ENCODE measurements around the gene SND1. TPM values are rescaled to one million over a fixed set of nuclear protein-coding genes. Genes with fewer than 3 reads are reported as not detected.
"Not testable (repeated sequence)": the region's sequence is repeated elsewhere in the genome, so short reads cannot be mapped to it uniquely, and the experiment has no call there.

SND1 gene
- total RNA-seq, 2 donors from 2014 or later = 131 to 135 TPM

DNA sequence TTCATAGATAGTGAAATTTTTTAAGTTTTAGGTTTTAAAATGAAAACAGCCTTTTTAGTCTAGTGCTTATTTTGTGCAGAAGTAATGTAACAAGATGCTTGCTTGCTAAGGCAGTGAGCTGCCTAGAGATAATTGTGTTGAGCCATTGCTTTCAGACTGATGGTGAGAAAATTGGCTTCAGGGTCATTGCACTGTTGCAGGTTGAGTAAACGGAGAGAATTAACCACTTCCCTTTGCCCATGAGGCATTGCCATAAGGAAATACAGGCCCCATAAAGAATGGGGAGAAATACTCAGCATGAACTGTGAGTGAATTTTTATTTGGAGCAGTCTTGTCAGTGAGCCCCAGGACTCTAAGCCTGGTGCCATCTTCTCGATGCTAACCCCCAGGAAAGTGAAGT is 238.7 kb downstream of the SND1 start:
- intact Hi-C loops (cut with DNase I) = no loop called here
- no peak for DNase-seq (ENCODE audit: low spot score)

DNA sequence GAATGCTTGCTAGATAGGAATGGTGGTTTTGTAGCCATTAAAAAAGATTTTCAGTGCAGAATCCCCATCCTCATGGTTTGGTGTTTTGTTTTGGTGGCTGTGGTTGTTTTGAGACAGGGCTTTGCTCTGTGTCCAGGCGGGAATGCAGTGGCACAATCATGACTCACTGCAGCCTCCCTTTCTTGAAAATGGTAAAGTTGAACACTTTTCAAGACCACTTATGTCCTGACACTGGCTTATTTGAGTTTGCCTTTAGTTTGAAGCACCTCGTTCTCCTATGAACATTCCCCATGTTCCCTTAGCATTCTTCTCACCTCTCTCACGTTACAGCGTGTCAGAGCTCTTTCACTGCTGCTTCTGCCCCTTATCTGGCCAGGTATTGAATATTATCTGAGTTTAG is 239.2 kb downstream of the SND1 start:
- intact Hi-C loops (cut with DNase I) = no loop called here
- DNase-seq (ENCODE audit: low spot score) = no peak

DNA sequence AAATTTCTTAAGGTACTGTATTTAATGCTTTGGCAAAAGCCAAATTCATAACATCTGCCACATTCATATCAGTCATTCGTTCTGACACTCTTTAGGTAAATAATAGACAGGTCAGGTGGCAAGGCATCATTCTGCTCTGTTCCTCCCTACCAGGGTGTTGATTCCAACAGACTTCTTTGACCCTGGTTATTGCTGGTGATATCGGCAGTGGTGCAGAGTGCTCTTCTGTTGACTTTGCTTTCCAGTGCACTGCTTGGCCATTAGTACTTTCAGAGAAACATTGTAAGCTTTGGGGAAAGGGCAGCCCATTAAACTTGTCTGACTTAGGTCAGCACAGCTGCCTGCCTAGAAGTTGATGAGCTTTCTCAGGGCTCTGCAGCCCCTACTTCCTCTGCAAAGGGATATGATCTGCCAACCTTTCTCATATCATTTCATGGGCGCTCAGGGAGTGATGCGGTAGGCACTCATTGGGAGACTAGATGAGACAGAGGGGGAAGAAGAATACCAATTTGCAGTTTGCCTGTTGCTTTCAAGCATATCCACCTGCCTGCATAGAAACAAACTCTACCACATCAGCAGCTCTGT is 240.0 kb downstream of the SND1 start:
- intact Hi-C loops (cut with DNase I) = no loop called here
- no peak for DNase-seq (ENCODE audit: low spot score)

DNA sequence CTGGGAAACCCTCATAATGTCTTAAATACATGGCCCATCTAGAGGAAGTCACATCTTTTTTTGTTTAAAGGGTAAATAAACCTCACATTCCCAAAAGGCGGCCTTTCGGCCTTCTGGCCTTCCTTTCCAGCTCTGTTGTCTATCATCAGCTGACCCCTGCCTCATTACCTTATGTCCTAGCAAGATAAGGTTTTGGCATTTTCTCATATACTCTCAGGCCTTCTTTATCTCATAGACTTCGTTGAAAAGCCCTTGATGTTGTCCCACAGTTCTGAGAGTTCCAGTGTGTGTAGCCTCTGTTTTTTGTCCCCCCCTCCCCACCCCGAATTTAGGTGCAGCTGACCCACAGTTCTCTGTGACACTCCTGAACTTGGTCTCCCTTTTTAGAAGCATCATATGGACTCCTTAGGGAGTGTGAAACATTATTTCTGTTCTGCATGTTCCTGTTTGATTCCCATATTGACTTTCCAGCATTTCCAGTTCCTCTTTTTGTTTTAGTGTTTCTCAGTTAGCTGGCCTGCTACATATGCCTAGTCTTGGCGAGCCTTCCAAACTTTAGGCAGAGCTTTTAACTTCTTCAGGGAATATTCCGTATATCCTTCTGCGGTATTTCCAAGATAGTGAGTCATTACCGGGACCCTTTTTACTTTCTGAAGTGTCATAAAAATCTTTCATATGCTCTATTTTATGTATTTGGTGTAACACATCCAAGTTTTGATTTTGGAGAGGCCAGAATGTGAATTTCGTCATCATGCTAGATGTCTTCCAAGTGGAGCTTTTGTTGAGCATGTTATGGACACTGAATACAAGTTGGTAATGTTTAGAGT is 240.7 kb downstream of the SND1 start:
- DNase-seq (ENCODE audit: low spot score) = no peak
- intact Hi-C loops (cut with DNase I) = no loop called here

DNA sequence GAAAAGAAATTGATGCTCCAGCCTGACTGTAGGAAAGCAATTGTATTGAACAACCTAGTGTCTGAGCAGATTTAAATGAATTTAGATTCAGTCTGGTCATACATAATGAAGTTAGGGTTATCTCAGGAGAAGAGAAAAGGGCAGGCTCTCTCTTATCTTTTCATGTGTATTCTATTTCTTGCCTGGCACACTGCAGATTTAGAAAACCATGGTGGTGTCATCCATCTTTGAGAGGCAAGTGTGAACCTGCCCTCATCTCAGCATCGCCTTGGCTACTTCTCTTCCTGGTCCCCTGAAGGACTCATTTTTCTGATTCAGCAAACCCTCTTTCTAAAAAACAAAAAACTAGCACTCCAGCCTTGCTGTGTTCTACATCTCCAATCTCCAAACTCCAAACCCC is 241.6 kb downstream of the SND1 start:
- intact Hi-C loops (cut with DNase I) = no loop called here
- DNase-seq (ENCODE audit: low spot score) = no peak

DNA sequence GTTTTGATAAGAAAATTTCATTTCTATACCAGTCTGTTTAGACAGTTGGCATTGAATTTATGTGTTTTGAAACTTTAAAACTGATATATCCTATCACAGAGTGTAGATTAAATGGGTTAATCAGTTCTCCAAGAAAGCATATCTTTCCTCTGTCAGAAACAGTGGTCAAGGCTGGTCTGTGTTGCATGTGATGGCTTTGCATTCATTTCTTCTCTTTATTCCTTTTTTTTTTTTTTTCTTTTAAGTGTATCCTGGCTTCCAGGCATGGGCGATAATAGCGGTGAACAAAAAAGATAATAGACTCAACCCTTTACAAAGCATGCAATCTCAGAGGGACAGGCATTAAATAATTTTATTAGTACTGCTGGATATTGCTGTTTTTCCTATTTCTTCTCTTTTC is 242.6 kb downstream of the SND1 start:
- intact Hi-C loops (cut with DNase I) = no loop called here
- no peak for DNase-seq (ENCODE audit: low spot score)

DNA sequence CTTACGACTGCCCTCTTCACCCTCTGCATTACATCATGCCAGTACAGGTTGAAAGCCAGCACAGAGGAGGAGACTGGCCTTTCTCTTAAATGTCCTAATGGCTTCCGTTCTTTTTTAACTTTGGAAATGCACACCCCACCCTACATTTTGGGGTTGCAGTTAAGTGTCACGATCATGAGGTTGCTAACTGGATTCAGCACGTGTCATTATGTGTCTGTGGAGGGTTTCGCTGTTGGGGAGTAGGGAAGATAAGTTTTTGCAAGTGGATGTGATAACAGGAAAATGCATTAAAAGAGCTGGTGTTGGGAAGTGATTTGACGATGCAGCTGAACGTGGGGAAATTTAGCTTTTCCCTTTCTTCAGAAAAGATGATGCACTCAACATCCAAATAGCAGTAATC is 243.4 kb downstream of the SND1 start:
- no peak for DNase-seq (ENCODE audit: low spot score)
- intact Hi-C loops (cut with DNase I) = no loop called here

DNA sequence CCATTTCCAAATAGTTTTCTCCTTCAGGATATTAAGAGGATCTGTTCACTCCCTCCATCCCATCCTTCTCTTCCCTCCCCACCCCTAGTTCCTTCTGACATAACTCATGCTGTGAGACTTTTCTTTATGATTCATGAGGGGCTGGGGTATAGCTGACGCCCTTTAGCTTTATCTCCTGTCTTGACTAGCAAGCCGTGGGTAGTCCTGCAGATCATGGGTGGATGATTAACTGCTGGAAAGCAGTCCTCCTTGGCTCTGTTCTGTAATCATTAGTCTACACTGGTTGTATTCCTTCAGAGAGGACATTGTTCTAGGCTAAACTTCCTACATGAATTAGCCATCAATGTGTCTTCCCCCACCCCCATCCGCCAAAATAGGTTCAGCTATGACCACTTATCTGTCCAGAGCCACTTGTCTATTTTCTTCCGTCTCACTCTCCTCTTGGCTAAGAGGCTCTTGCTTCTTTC is 243.9 kb downstream of the SND1 start:
- intact Hi-C loops (cut with DNase I) = no loop called here
- no peak for DNase-seq (ENCODE audit: low spot score)

DNA sequence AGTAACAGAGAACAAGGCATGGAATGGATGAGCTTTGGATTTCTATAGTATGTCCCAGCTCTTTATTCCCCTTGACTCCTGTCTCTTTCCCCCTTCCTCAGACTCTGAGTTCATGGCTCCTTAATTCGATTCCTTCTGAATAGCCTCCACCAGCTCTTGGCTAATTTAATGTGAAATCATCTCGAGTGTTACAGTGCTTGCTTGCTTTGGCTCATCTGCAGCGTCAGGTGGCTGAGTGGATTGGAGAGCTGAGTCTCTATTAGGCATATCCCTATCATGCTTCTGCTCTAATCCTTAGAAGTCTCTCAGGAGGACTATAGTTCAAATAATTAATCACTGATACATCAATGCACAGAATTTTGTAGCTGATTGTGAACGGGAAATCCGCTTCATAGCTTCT is 244.7 kb downstream of the SND1 start:
- intact Hi-C loops (cut with DNase I) = no loop called here
- no peak for DNase-seq (ENCODE audit: low spot score)

DNA sequence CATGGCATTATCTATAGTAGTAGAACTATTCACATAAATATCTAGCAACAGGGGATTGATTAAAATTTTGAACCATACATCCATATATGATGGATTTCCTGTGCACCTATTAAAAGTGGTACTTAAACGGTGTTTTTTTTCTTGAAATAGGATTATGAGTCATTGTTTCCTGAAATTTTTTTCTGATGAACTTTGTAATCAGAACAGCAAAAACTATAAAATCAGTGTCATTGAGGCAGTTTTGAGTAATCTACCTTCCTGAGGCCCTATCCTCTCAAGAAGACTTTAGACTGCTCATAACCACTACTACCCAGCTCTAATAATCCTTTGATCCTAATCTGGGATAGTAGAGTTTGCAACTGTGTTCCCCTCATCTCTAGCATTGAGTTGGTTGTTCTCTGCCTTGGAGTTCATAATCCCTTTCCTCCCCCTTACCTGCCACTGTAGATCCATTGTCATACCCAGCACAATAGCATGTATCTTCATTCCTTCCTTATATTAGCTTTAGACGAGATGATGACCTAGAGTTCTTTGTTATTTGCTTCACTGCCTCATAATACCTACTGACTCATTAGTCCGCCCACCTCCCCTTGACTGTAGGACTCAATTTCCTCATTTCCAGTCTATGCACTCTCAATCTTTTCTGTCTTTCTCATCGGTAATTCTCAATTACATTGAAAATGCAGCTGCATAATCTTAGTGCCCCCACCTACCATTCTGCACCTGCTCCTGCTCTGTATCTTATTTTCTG is 245.9 kb downstream of the SND1 start:
- DNase-seq (ENCODE audit: low spot score) = no peak
- intact Hi-C loops (cut with DNase I) = no loop called here

DNA sequence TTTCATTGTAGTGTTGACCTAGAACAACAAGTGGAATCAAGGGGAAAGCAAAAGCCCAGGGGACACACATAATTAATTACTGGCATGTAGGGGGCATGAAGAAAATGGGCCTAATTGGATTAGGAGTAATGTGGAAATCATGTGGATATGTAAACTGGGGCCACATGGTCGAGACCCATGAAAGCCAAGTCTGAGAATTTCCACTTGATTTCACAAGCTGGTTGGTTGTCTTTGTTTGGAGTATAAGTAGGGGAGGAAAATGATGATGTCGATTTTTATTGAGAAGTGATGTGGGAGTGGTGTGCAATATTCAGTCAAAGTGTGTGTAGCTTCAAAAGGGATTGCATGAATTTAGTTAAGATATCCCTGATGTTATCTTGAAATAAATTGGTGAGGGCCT is 247.4 kb downstream of the SND1 start:
- no peak for DNase-seq (ENCODE audit: low spot score)
- intact Hi-C loops (cut with DNase I) = no loop called here

DNA sequence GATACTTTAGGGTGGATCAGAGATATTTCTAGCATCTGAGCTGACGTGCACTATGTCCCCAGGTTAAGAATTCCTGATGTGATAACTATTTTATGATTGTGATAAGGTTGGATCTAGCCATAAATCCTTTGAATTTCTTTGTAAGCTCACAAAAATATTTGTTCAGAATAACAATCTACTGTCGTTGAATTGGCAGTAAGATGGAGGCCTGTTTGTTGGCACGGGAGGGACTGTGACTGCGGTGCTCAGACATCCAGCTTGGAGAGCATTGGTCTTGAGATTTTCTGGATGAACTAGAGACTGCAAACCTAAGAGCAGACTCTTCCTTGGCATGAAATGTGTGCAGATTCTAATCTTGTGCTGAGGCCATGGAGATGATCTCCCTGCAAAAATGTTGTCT is 248.1 kb downstream of the SND1 start:
- intact Hi-C loops (cut with DNase I) = no loop called here
- DNase-seq (ENCODE audit: low spot score) = no peak

DNA sequence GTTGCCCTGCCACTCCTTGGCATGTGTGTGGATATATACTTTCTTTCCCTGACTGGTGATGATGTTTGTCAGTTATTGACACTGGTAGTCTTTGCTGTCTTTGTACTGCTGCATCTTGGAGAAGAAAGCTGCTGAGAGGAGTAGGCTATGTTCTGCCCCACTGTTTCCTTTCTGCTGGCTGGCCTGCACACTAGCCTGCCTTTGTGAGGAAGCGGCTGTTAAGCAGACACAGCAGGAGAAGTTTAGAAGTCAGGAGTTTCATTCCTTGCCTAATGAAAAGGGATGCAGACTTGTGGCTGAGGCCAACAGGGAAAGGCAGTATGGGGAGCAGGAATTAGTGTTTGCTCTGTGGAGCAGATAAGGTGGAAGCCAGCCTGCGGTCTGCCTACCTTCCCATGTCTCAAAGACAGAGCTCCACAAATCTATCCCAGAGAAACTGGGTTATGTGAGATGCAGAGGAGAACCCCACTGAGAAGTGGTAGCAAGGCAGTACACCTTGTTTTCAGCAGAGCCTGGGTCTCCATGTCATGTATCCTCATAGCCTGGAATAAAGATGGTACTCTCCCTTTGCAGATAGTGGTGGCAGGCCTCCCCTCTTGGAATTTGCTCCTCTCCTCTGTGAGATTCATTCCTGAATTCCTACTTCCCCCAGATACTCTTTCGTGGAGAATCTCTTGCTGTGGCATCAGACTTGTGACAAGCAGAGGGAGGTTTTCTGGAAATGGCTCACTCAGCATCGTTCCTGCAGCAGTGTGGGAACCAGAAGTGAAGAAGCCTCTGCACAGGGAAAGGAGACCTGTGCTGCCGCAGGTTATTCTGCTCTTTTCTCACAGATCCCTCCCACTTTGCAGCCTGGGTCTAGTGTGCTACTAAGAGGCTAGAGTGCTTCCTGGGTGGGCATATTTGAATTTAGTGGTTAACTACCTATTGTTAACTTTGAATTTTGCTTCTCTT is 249.0 kb downstream of the SND1 start:
- no peak for DNase-seq (ENCODE audit: low spot score)
- intact Hi-C loops (cut with DNase I) = no loop called here

DNA sequence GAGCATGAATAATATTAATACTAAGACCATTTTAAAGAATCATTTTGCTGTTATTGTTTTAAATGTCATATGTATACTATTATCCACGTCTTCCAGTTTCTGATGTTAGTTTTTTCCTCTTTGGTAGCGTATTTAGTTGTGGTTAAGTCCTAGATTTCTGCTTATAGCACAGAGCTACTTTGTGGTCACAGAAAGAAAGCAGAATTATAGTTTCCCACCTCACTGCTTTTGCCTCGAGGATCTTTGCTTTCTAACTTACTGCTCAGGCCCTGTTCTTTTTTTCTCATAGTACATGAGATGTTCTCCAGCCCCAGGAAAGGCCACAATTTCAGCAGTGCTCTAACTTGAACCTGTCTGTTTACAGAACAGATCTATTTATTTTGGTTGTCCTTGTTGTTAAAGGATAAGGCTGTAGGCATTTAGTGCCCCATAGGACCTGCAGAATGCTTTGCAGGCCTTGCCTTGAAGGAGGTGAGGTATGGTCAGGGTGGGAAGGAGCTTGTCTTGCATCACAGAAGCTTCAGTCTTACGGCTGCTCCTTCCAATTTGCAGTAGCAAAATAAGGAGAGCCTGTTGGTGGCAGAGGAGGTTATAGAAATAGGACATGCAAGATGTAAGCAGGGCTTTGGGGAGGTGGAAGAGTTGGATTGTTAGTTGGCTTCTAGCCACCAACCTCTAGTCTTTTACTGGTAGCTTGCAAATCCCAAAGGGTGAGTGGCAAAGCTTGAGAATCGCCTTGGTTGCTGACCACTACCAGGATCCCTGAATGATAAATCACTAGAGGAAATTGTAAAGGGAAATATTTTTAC is 250.1 kb downstream of the SND1 start:
- no peak for DNase-seq (ENCODE audit: low spot score)
- intact Hi-C loops (cut with DNase I) = no loop called here

DNA sequence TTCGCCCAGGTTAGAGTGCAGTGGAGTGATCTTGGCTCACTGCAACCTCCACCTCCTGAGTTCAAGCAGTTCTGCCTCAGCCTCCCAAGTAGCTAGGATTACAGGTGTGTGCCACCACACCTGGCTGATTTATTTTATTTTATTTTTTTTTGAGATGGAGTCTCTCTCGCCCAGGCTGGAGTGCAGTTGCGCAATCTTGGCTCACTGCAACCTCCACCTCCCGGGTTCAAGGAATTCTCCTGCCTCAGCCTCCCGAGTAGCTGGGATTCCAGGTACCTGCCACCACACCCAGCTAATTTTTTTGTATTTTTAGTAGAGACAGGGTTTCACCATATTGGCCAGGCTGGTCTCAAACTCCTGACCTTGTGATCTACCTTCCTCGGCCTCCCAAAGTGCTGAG is 250.8 kb downstream of the SND1 start:
- DNase-seq (ENCODE audit: low spot score); intact Hi-C loops (cut with DNase I): not testable (repeated sequence)

DNA sequence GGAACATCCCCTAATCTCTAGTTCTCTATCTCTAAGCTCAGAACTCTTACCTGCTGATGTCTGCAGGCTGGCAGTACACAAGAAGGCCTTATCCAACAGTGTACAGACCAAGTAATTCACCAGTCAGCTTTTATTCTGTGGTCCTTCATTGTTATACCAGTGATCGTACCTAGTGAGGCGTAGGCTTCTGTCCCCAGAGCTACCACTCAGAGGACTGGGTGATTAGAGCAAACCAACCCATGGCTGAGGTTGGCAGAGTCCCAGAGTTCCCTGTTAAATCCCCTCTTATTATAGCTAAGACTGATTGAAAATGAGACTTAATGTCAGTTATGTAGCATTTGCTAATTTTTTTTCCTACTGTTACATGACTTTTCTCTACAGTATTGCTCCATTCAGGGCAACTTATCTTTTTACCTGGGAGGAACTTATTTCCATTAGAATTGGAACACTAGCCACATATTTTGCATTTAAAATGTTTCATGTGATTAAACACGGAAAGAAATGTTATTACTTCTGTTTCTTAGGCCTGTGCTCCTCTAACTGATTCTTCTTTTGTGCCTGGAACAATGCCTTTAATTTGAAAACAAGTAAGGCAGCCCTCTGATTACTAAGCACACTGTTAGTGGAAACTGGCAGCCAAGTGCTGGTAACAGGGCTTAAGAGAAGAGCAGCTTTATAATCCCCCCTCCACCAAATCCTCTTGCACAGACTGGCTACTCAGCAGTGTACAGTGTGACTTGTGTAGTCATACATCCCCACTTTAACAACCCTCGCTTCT is 252.1 kb downstream of the SND1 start:
- DNase-seq (ENCODE audit: low spot score) = no peak
- intact Hi-C loops (cut with DNase I) = no loop called here

DNA sequence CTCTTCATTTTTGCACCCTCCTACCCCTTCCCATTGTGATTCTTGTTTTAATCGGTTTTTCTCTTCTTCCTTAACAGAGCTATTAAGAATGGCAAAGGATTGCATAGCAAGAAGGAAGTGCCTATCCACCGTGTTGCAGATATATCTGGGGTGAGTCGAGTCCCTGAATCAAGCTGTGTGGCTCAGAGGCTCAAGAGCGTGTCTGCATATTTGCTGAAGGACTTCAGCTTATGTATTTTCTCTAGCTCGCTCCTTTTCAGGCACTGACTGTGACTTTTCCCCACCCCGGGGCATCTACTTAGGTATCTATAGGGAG is 252.6 kb downstream of the SND1 start:
- no peak for DNase-seq (ENCODE audit: low spot score)
- intact Hi-C loops (cut with DNase I) = no loop called here

DNA sequence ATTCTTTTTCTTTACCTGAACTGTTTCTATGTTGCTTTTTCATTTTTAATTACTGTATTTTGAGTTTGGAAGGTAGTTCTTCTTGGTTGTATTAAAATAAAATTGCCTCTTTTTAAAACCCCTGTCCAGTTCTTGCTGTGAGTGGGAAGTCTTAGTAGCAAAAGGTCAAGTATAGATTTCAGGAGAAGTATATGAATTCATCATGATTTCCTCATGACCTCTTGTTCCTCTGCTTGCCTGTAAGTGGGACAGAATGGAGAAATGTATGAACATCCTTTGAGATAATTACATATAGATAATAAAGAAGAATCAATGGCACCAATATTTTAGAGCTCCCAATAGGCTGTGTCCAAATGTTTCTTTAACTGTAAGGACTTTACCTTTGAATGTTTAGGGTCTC is 253.0 kb downstream of the SND1 start:
- no peak for DNase-seq (ENCODE audit: low spot score)
- intact Hi-C loops (cut with DNase I) = no loop called here

Data from posterior vena cava (tissue), 2 donors.